K562 (cell line): Measurements from ENCODE around the gene VPS13D.

Source experiments
- BHLHE40 ChIP-seq: IDR thresholded peaks from 2 replicates; pipeline ENCODE4 v1.6.1; 2011; ENCODE audit warnings: low read length, improper control_type of control experiment
- NBN ChIP-seq: fragments of 450-650 bp; IDR thresholded peaks from 2 replicates; pipeline ENCODE4 v1.6.1; 2016; ENCODE audit warnings: low read depth, mild to moderate bottlenecking
- RAD21 ChIP-seq, 2 experiments: fragments of 250-450 bp in 1 of 2; fragments of 450-650 bp in 1 of 2; sonication (Bioruptor Pico) in 1 of 2; formaldehyde crosslinking in 1 of 2; IDR thresholded peaks in 1 of 2; conservative IDR thresholded peaks in 1 of 2; 2 replicates each; pipeline versions ENCODE4 v1.4.0 to v1.8.0; 2020 to 2022; ENCODE audit warnings: mild to moderate bottlenecking in 2 of 2, moderate library complexity in 1 of 2
- RFX5 ChIP-seq: IDR thresholded peaks from 2 replicates; pipeline ENCODE4 v1.6.1; 2011; ENCODE audit warnings: low read depth, mild to moderate bottlenecking, improper control_type of control experiment, low read length

DNA sequence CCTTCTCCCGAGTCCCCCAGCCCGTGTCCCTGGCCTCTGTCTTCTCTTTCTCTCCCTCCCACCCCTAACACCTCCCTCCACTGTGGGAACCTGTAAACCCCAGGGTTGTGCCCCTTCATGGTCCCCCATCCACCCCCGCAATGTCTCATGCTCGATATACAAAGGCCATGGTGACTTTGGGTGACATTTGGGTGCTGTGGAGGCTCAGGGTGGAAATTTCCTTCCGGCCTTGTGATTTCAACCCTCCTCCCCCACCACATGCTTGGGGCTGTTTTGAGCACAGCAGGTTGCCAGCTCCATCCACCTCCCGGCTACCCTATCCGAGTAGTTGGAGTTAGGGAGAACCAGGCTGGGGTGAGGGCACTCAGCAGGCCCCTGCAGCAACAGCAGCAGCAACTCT, 25.7 kb upstream of the VPS13D start:
- TF ChIP-seq BHLHE40 (no peak), NBN (no peak), RAD21 (CRISPR knock-in tag; conservative IDR thresholded peaks at IDR 0.05 in 1 of 2, IDR thresholded peaks at IDR 0.05 in 1 of 2) (no peak), RFX5 (no peak)
